Retinal pigment epithelial cell (primary cell): ENCODE results near the gene MACF1.
"Not testable (repeated sequence)": the region's sequence is repeated elsewhere in the genome, so short reads cannot be mapped to it uniquely, and the experiment has no call there.

Source experiments
- DNase-seq: peaks from one replicate; pipeline ENCODE4 v3.0.0-alpha.2; 2010; ENCODE audit warnings: low read depth
- H3K4me3 ChIP-seq: 2 replicates; pipeline ENCODE4 v1.5.1; 2011; ENCODE audit warnings: mild to moderate bottlenecking, low read length, control low read depth, moderate library complexity
- TF ChIP-seq, protein P1 (sequence below): conservative IDR thresholded peaks from 2 replicates; pipeline ENCODE4 v1.5.1; 2011; ENCODE audit warnings: low read depth, low read length, control low read depth, inconsistent platforms

Gene MACF1

DNA sequence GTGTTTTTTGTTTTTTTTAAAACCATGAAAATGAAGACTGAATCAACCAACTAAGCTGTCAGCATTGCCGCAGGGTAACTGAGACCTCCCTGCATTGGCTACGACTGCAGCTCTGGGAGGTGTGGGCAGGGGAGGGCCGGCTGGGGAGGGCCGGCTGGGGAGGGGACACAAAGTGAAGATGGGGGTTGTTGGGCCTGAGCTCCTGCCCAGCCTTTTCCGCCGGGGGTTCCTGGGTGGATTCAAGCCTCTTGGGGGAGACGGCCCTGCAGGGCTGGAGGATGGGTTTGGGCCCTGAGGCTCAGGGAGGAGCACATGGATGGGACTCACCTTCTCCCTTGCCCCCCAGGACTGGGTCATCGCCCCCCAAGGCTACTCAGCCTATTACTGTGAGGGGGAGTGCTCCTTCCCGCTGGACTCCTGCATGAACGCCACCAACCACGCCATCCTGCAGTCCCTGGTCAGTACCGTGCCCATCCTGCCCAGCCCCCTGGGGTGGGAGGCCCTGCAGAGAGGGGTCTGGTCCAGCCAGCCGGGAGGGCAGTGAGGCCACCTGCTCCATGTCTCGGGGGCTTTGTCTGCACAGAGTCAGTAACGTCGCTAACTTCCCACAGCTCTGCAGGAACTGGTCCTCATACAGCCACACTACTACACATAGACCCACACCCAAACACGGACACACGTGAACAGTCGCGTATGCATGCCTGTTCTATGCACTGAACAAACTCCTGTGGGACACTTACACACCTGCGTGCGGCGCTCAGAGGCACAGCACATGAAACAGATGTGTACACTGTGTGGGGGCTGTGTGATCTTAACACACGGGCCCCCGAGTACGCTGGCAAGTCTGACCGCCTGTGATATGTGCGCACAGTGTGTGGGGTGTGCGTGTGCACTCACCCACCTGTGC, 318.4 kb downstream of the MACF1 start:
- TF ChIP-seq, protein P1, sequence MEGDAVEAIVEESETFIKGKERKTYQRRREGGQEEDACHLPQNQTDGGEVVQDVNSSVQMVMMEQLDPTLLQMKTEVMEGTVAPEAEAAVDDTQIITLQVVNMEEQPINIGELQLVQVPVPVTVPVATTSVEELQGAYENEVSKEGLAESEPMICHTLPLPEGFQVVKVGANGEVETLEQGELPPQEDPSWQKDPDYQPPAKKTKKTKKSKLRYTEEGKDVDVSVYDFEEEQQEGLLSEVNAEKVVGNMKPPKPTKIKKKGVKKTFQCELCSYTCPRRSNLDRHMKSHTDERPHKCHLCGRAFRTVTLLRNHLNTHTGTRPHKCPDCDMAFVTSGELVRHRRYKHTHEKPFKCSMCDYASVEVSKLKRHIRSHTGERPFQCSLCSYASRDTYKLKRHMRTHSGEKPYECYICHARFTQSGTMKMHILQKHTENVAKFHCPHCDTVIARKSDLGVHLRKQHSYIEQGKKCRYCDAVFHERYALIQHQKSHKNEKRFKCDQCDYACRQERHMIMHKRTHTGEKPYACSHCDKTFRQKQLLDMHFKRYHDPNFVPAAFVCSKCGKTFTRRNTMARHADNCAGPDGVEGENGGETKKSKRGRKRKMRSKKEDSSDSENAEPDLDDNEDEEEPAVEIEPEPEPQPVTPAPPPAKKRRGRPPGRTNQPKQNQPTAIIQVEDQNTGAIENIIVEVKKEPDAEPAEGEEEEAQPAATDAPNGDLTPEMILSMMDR: no peak
- no peak overlapping the region for H3K4me3 ChIP-seq
- no peak for DNase-seq

DNA sequence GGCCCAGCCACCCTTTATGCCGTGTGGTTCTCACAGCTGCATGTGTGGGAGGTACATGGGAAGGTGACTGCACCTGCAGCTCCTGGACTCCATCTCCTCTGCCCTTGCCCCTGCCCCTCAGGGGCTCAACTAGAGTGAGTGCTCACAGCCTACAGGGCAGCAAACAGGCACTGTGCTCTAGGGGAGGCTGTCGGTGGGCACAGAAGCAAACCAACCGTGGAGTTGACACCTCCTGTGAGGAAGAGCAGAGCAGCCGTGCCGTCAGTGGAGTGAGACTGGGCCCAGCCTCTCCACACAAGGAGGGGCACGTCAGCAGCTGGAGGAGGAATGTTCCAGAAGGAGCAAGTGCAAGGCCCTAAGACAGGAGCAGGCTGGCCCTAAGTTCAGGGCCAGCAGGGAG, 319.7 kb downstream of the MACF1 start:
- TF ChIP-seq, protein P1: no peak
- no peak for DNase-seq
- no peak overlapping the region for H3K4me3 ChIP-seq

DNA sequence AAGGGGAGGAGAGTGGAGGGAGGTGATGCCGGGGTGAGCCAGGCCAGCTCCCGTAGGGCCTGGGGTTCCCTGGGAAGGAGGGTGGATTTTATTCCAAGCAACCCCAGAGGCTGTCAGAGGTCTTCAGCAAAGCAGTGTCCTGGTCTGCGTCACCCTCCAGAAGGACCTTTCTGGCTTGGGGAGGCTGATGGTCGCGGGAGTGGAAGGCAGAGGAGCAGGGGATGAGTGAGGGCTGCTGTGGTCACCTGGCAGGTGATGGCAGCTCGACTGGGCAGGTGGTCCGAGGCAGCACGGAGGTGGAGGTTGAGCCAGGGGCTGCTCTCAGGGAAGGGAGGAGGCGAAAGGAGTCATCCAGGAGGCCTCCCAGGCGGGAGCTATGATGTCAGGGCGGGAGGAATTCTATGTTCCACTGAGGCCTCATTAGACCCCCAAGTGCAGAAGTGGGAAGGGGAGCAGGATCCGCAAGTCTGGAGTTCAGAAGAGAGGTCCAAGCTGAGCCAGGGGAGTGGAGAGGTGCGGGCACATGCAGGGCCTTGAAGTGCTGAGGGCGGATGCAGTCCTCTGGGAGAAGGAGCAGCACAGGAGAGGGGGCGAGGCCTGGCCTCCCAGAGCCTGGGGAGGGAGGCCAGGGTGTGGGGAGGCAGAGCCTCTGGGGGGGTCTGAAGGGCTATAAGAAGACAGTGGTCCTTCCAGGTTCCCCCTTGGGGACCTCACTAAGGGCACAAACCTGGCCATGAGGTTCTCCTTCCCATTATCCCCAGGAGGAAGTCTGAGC, 320.3 kb downstream of the MACF1 start:
- TF ChIP-seq, protein P1: no peak
- H3K4me3 ChIP-seq: no peak overlapping the region
- no peak for DNase-seq

DNA sequence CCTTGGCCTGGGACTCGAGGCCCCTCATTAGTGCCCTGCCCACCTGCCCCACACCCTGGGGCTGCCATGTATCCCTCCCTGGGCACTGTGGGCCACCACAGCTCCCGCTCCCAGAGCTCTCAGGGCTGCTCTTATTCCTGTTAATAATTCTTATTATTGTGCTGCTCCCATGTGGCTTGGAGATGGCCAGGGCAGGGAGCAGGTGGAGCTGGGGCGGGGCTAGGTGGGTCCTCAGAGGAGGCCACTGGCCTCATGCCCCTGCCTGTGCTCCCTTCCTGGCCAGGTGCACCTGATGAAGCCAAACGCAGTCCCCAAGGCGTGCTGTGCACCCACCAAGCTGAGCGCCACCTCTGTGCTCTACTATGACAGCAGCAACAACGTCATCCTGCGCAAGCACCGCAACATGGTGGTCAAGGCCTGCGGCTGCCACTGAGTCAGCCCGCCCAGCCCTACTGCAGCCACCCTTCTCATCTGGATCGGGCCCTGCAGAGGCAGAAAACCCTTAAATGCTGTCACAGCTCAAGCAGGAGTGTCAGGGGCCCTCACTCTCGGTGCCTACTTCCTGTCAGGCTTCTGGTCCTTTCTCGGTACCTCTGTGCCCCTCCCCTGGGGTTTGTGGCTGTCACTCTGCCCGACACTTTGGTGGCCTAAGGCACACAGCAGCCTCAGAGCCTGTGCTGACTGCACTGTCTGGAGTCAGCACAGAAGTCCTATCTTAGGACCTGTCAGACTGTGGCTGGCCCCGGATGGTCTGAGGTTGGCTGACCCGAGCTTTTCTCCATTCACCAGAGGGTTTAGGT, 321.1 kb downstream of the MACF1 start:
- H3K4me3 ChIP-seq: no peak overlapping the region
- TF ChIP-seq, protein P1: no peak
- no peak for DNase-seq

DNA sequence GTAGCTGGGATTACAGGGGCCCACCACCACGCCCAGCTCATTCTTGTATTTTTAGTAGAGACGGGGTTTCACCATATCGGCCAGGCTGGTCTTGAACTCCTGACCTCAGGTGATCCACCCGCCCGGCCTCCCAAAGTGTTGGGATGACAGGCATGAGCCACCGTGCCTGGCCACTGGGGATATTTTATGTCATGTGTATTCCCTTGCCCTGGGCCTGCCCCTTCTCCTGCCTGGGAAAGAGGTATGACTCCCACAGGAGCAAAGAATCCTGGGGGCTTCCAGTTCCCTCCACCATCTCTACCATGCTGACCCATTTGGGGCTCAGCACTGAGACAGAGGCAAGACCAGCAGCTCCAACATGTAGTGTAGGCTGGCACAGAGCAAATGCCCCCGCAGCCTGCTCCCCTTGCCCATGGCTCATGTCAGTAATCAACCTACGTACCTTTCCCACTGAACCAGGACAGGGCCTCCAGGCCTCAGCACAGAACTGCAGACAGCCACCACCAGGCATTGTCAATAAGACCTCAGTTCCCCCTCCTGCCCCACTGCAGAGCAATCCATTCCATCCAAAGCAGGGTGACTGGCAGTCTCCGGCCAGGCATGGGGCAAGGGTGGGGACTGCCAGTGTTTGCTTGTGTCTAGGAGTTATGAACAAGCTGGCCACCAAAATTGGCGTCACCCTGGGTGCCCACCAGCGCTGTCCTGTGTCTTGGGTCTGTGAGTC, 322.1 kb downstream of the MACF1 start:
- H3K4me3 ChIP-seq: no peak overlapping the region
- DNase-seq: no peak
- TF ChIP-seq, protein P1: no peak

DNA sequence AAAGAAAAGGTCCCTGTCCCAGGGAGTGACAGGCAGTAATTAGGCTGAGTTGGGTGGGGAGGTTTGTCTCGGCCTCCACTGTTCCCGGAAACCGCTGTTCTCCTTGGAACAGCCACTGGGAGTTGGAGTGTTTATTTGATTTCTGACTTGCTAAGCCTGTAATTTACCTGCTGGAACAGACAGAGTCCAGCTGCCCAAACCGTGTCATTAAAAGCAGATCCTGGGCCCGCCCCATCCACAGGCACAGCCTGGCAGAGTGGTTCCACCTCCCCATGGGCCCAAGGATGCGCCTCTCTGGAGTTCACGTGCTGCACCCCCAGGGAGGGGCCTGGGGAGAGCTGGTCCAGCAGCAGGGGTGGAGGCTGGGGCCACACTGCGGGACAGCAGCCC, 322.7 kb downstream of the MACF1 start:
- H3K4me3 ChIP-seq, DNase-seq: not testable (repeated sequence)

DNA sequence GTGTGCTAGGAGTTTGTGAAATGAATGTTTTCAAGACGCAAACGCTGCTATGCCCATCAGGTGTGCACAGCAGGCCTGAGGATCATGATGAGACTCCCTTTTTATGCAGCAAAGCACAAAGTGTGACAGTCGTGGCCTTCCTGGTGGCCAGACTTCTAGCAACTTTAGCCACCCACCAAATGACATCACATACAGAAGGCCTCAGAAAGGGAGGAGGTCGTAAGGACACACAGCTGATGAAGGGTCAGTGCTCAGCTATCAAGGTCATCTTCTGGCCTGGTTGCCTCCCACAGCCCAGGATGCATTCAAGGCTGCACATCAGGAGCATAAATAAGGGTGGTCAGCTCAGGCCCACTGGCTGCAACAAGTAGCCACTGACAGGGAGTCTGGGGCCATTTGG, 323.6 kb downstream of the MACF1 start:
- DNase-seq: no peak
- H3K4me3 ChIP-seq: no peak overlapping the region
- TF ChIP-seq, protein P1: no peak
